ENCODE data around the gene NES.

NES gene

DNA sequence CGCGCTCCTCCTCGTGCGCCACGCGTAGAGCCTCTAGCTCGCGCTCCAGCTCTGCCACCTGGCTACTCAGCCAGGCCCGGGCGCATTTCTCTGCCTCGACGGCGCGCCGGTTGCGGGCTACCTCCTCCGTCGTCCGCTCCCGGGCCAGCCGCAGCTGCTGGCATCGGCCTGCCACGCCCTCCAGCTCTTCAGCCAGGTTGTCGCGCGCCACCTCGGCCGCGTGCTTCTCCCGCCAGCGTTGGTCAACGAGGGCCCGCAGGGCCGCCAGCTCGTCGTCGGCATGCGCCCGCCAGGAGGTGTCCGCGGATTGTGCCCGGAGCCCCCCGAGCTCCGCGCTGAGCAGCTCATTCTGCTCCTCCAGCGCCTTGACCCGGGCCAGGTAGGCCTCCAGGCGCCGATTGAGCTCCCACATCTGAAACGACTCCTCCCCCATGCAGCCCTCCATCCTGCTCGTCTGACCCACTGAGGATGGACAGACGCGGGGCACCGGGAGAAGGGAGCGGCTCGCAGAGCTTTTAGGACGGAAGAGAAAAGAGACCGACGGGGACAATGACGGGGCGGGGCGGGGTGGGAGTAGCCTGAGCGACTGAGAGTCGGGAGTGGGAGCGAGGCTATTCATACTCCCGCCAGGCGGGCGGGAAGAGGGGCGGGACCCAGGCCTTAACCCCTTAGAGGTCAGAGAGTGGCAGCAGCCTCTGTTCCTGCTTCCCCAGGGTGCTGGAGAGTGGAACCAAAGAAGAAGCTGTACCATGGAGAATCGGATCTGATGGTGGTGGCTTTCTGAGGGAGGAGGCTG, at the start of gene NES:
NES (minus strand) TSS at position 588 of the 796 bp plus-strand sequence; CDS start at position 445, 143 bp downstream.
- peak; percentile 69 for DNase-seq (ENCODE audit: low read depth)
- peak within 1 kb of the TSS; percentile 50 for H3K4me3 ChIP-seq (replicated peaks; ENCODE audit: low read depth, low read length)
- TF ChIP-seq, protein P1, sequence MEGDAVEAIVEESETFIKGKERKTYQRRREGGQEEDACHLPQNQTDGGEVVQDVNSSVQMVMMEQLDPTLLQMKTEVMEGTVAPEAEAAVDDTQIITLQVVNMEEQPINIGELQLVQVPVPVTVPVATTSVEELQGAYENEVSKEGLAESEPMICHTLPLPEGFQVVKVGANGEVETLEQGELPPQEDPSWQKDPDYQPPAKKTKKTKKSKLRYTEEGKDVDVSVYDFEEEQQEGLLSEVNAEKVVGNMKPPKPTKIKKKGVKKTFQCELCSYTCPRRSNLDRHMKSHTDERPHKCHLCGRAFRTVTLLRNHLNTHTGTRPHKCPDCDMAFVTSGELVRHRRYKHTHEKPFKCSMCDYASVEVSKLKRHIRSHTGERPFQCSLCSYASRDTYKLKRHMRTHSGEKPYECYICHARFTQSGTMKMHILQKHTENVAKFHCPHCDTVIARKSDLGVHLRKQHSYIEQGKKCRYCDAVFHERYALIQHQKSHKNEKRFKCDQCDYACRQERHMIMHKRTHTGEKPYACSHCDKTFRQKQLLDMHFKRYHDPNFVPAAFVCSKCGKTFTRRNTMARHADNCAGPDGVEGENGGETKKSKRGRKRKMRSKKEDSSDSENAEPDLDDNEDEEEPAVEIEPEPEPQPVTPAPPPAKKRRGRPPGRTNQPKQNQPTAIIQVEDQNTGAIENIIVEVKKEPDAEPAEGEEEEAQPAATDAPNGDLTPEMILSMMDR (IDR thresholded peaks at IDR 0.05; ENCODE audit: low read length, missing control alignments), result no peak

- peak; percentile 74 for DNase-seq (ENCODE audit: low read depth)
- TF ChIP-seq, protein P1 (IDR thresholded peaks at IDR 0.05; ENCODE audit: low read length, missing control alignments), result peak; percentile 65
- H3K4me3 ChIP-seq (replicated peaks; ENCODE audit: low read depth, low read length), result peak overlapping the region; percentile 46
Observed at GRCh38 chr1:156726549-156727226, 49.5 kb upstream of the NES start.

GRCh38 chr1:156725683-156726280, 48.6 kb upstream of the NES start:
- DNase-seq (ENCODE audit: low read depth), result peak; percentile 93
- TF ChIP-seq, protein P1 (IDR thresholded peaks at IDR 0.05; ENCODE audit: low read length, missing control alignments), result peak; percentile 98
- peak overlapping the region; percentile 46 for H3K4me3 ChIP-seq (replicated peaks; ENCODE audit: low read depth, low read length)

- DNase-seq (ENCODE audit: low read depth), result no peak
- no peak overlapping the region for H3K4me3 ChIP-seq (replicated peaks; ENCODE audit: low read depth, low read length)
- TF ChIP-seq, protein P1 (IDR thresholded peaks at IDR 0.05; ENCODE audit: low read length, missing control alignments), result no peak
Observed at GRCh38 chr1:156721535-156721934, 44.3 kb upstream of the NES start.

DNA sequence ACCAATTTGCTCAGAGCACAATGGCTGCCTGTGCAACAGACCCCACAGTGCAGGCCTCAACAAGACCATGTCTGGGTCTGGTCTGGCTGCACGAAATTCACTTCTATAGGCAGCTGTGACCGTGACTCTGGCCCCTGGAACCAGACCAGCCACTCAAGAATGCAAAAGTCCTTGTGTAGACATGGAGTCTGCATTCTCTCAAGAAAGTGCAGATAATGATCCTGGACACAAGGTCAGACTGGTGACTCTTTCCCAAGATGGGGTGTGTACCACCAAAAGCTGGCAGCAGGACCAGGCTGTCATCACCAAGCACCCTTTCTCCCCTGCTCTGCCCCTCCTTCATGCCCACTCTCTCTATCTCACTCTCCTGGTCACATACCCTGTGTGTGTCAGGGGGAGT, 43.9 kb upstream of the NES start:
- no peak for DNase-seq (ENCODE audit: low read depth)
- no peak overlapping the region for H3K4me3 ChIP-seq (replicated peaks; ENCODE audit: low read depth, low read length)
- TF ChIP-seq, protein P1 (IDR thresholded peaks at IDR 0.05; ENCODE audit: low read length, missing control alignments), result no peak

GRCh38 chr1:156717351-156717750, 40.1 kb upstream of the NES start:
- no peak overlapping the region for H3K4me3 ChIP-seq (replicated peaks; ENCODE audit: low read depth, low read length)
- no peak for DNase-seq (ENCODE audit: low read depth)
- TF ChIP-seq, protein P1 (IDR thresholded peaks at IDR 0.05; ENCODE audit: low read length, missing control alignments), result no peak
